HG02623 (cell line): ENCODE measurements around the gene SMIM5.
"Not testable (repeated sequence)": the region's sequence is repeated elsewhere in the genome, so short reads cannot be mapped to it uniquely, and the experiment has no call there.

Experiments used
- ATAC-seq: cut with Tn5 transposase; IDR thresholded peaks from one replicate; pipeline ENCODE4 v1.9.1; 2021; ENCODE audit warnings: moderate library complexity; ENCODE audit not compliant: unreplicated experiment

Gene SMIM5

GRCh38 chr17:75632863-75633485 is at the start of gene SMIM5:
SMIM5 (plus strand) TSS chr17:75633434; CDS start chr17:75640202, 6,768 bp downstream.
- no peak for ATAC-seq

GRCh38 chr17:75584849-75585175 is 48.4 kb upstream of the SMIM5 start:
- ATAC-seq, result no peak

- no peak for ATAC-seq
Measured at GRCh38 chr17:75587675-75588595, 45.3 kb upstream of the SMIM5 start, which contains the start of gene MYO15B. MYO15B (plus strand) TSS chr17:75587800; CDS start chr17:75588058, 258 bp downstream.

- no peak for ATAC-seq
Measured at GRCh38 chr17:75588596-75589011, 44.6 kb upstream of the SMIM5 start.

- peak; percentile 73 for ATAC-seq
Measured at GRCh38 chr17:75589012-75589918, 44.0 kb upstream of the SMIM5 start.

GRCh38 chr17:75589919-75590303 is 43.3 kb upstream of the SMIM5 start:
- no peak for ATAC-seq

- no peak for ATAC-seq
Measured at GRCh38 chr17:75590314-75590761, 42.9 kb upstream of the SMIM5 start.

GRCh38 chr17:75590849-75591721 is 42.1 kb upstream of the SMIM5 start:
- ATAC-seq, result no peak

GRCh38 chr17:75591722-75592302 is 41.4 kb upstream of the SMIM5 start:
- ATAC-seq, result no peak

GRCh38 chr17:75592348-75593020 is 40.8 kb upstream of the SMIM5 start:
- no peak for ATAC-seq

GRCh38 chr17:75593430-75593829 is 39.8 kb upstream of the SMIM5 start:
- ATAC-seq, result not testable (repeated sequence)

- no peak for ATAC-seq
Measured at GRCh38 chr17:75594499-75595283, 38.5 kb upstream of the SMIM5 start.

GRCh38 chr17:75595284-75595919 is 37.8 kb upstream of the SMIM5 start:
- no peak for ATAC-seq

- no peak for ATAC-seq
Measured at GRCh38 chr17:75595920-75596313, 37.3 kb upstream of the SMIM5 start.

- ATAC-seq, result no peak
Measured at GRCh38 chr17:75596320-75597087, 36.7 kb upstream of the SMIM5 start.

GRCh38 chr17:75601057-75601987 is 31.9 kb upstream of the SMIM5 start:
- no peak for ATAC-seq
